ENCODE data around the gene CALD1.
A peak's percentile ranks its signal among the peaks of the same experiment; 100 is the strongest.

The CALD1 gene

GRCh38 chr7:134761266-134761665 is 18.2 kb upstream of the CALD1 start:
- no peak for DNase-seq (ENCODE audit: low read depth)

- no peak for DNase-seq (ENCODE audit: low read depth)
Observed at GRCh38 chr7:134763960-134764359, 15.5 kb upstream of the CALD1 start.

GRCh38 chr7:134764365-134764764 is 15.1 kb upstream of the CALD1 start:
- DNase-seq (ENCODE audit: low read depth) = no peak

- no peak for DNase-seq (ENCODE audit: low read depth)
Observed at GRCh38 chr7:134766779-134767519, 12.5 kb upstream of the CALD1 start.

- no peak for DNase-seq (ENCODE audit: low read depth)
Observed at GRCh38 chr7:134767520-134768168, 11.8 kb upstream of the CALD1 start.

- no peak for DNase-seq (ENCODE audit: low read depth)
Observed at GRCh38 chr7:134768243-134768642, 11.2 kb upstream of the CALD1 start.

- no peak for DNase-seq (ENCODE audit: low read depth)
Observed at GRCh38 chr7:134770676-134771075, 8.8 kb upstream of the CALD1 start.

- DNase-seq (ENCODE audit: low read depth) = no peak
Observed at GRCh38 chr7:134771111-134771510, 8.3 kb upstream of the CALD1 start.

GRCh38 chr7:134771889-134772288 is 7.5 kb upstream of the CALD1 start:
- DNase-seq (ENCODE audit: low read depth) = no peak

- no peak for DNase-seq (ENCODE audit: low read depth)
Observed at GRCh38 chr7:134772401-134772800, 7.0 kb upstream of the CALD1 start.

- no peak for DNase-seq (ENCODE audit: low read depth)
Observed at GRCh38 chr7:134773164-134773563, 6.3 kb upstream of the CALD1 start.

GRCh38 chr7:134774119-134774518 is 5.3 kb upstream of the CALD1 start:
- DNase-seq (ENCODE audit: low read depth) = no peak

GRCh38 chr7:134777470-134777869 is 2.0 kb upstream of the CALD1 start:
- no peak for DNase-seq (ENCODE audit: low read depth)

GRCh38 chr7:134777908-134778580 is 1.4 kb upstream of the CALD1 start:
- DNase-seq (ENCODE audit: low read depth) = peak; percentile 16

GRCh38 chr7:134779741-134780065 is 269 bp downstream of the CALD1 start:
- DNase-seq (ENCODE audit: low read depth) = no peak

- peak; percentile 34 for DNase-seq (ENCODE audit: low read depth)
Observed at GRCh38 chr7:134780166-134780828, 863 bp downstream of the CALD1 start.

GRCh38 chr7:134781171-134781570 is 1.7 kb downstream of the CALD1 start:
- no peak for DNase-seq (ENCODE audit: low read depth)

GRCh38 chr7:134782121-134782623 is 2.7 kb downstream of the CALD1 start:
- DNase-seq (ENCODE audit: low read depth) = peak; percentile 34

- DNase-seq (ENCODE audit: low read depth) = no peak
Observed at GRCh38 chr7:134783294-134784069, 4.0 kb downstream of the CALD1 start.

GRCh38 chr7:134784251-134785049 is 5.0 kb downstream of the CALD1 start:
- DNase-seq (ENCODE audit: low read depth) = no peak

- no peak for DNase-seq (ENCODE audit: low read depth)
Observed at GRCh38 chr7:134785842-134786241, 6.4 kb downstream of the CALD1 start.

All from ELR (cell line).